BLaER1 treated with 17β-estradiol and CSF1 and Interleukin-3, amounts not matched to agents 10 nM and 100 nM (cell line): ENCODE results near the gene PRKAG1.

Source experiments
- H3K27ac ChIP-seq, 11 experiments: shearing (Covaris generic); formaldehyde crosslinking; 2 replicates each; pipeline ENCODE4 v1.8.1; 2022
- H3K27me3 ChIP-seq, 11 experiments: shearing (Covaris generic); formaldehyde crosslinking; 2 replicates each; pipeline ENCODE4 v1.8.1; 2022
- H3K36me3 ChIP-seq, 11 experiments: shearing (Covaris generic); formaldehyde crosslinking; 2 replicates each; pipeline ENCODE4 v1.8.1; 2022
- H3K4me1 ChIP-seq, 10 experiments: shearing (Covaris generic); formaldehyde crosslinking; 2 replicates each; pipeline ENCODE4 v1.8.1; 2022
- H3K4me2 ChIP-seq, 11 experiments: shearing (Covaris generic); formaldehyde crosslinking; 2 replicates each; pipeline ENCODE4 v1.8.1; 2022
- H3K4me3 ChIP-seq, 10 experiments: shearing (Covaris generic); formaldehyde crosslinking; 2 replicates each; pipeline ENCODE4 v1.8.1; 2022
- H3K9ac ChIP-seq, 11 experiments: shearing (Covaris generic); formaldehyde crosslinking; 2 replicates each; pipeline ENCODE4 v1.8.1; 2022
- H3K9me3 ChIP-seq, 11 experiments: shearing (Covaris generic); formaldehyde crosslinking; replicated peaks in 1 of 11; 2 replicates each; pipeline ENCODE4 v1.8.1; 2022
- H4K20me1 ChIP-seq, 11 experiments: shearing (Covaris generic); formaldehyde crosslinking; 2 replicates each; pipeline ENCODE4 v1.8.1; 2022
- Cebpa-rat ChIP-seq, 11 experiments: shearing (Covaris generic); IDR thresholded peaks; 2 replicates each; pipeline ENCODE4 v1.8.1; 2022

The PRKAG1 gene

GRCh38 chr12:49051777-49052438, 33.3 kb upstream of the PRKAG1 start:
- H3K36me3 ChIP-seq: peaks cover 85 to 90% (median 89%) of the 10 kb centered on the region in 11 experiments
- H4K20me1 ChIP-seq: peaks cover 87 to 100% (median 96%) of the 10 kb centered on the region in 11 experiments
- H3K4me2 ChIP-seq: no peak overlapping the region
- peaks cover 18 to 24% (median 19%) of the 10 kb centered on the region in 10 experiments for H3K4me1 ChIP-seq
- H3K9ac ChIP-seq: no peak overlapping the region
- no peak overlapping the region for H3K27ac ChIP-seq
- no peaks in the 10 kb centered on the region for H3K9me3 ChIP-seq
- TF ChIP-seq Cebpa-rat (IDR thresholded peaks at IDR 0.05): no peak
- H3K27me3 ChIP-seq: no peaks in the 10 kb centered on the region
- H3K4me3 ChIP-seq: no peak overlapping the region

- Histone ChIP-seq H3K4me2 (no peak overlapping the region), H3K9me3 (no peaks in the 10 kb centered on the region), H3K27me3 (no peaks in the 10 kb centered on the region), H3K4me1 (peaks cover 12 to 18% (median 14%) of the 10 kb centered on the region in 10 experiments), H3K9ac (no peak overlapping the region), H3K4me3 (no peak overlapping the region), H3K27ac (no peak overlapping the region), H3K36me3 (peaks cover 91 to 95% (median 95%) of the 10 kb centered on the region in 11 experiments), H4K20me1 (peaks cover 85 to 100% (median 97%) of the 10 kb centered on the region in 11 experiments)
- no peak for TF ChIP-seq Cebpa-rat (IDR thresholded peaks at IDR 0.05)
These were observed 32.8 kb upstream of the PRKAG1 start for GRCh38 chr12:49051373-49051764.

- Histone ChIP-seq H3K4me3 (no peak overlapping the region), H3K4me1 (peaks cover 7 to 14% (median 9%) of the 10 kb centered on the region in 10 experiments), H3K9me3 (no peaks in the 10 kb centered on the region), H3K4me2 (no peak overlapping the region), H4K20me1 (peaks cover 84 to 100% (median 100%) of the 10 kb centered on the region in 11 experiments), H3K27ac (no peak overlapping the region), H3K9ac (no peak overlapping the region; a peak in 1 of 22 replicates), H3K36me3 (peaks cover 97 to 100% (median 100%) of the 10 kb centered on the region in 11 experiments), H3K27me3 (no peaks in the 10 kb centered on the region)
- no peak for TF ChIP-seq Cebpa-rat (IDR thresholded peaks at IDR 0.05)
These were observed 32.2 kb upstream of the PRKAG1 start for GRCh38 chr12:49050507-49051372.

GRCh38 chr12:49049566-49050224, 31.1 kb upstream of the PRKAG1 start:
- no peaks in the 10 kb centered on the region for H3K9me3 ChIP-seq
- no peak overlapping the region for H3K4me2 ChIP-seq
- peaks cover 0 to 4% (median 0%) of the 10 kb centered on the region in 10 experiments; a peak in 4 of 20 replicates for H3K4me1 ChIP-seq
- H3K9ac ChIP-seq: no peak overlapping the region
- peaks cover 78 to 100% (median 98%) of the 10 kb centered on the region in 11 experiments for H4K20me1 ChIP-seq
- H3K36me3 ChIP-seq: peaks cover 100% of the 10 kb centered on the region in 11 experiments
- no peak overlapping the region for H3K4me3 ChIP-seq
- H3K27ac ChIP-seq: no peak overlapping the region
- no peak for TF ChIP-seq Cebpa-rat (IDR thresholded peaks at IDR 0.05)
- H3K27me3 ChIP-seq: no peaks in the 10 kb centered on the region

- Histone ChIP-seq H4K20me1 (peaks cover 73 to 100% (median 98%) of the 10 kb centered on the region in 11 experiments), H3K27ac (no peak overlapping the region), H3K9ac (no peak overlapping the region), H3K27me3 (no peaks in the 10 kb centered on the region), H3K4me1 (no peaks in the 10 kb centered on the region), H3K4me3 (no peak overlapping the region), H3K9me3 (no peaks in the 10 kb centered on the region), H3K36me3 (peaks cover 100% of the 10 kb centered on the region in 11 experiments), H3K4me2 (no peak overlapping the region)
- TF ChIP-seq Cebpa-rat (IDR thresholded peaks at IDR 0.05): no peak
These were observed 30.4 kb upstream of the PRKAG1 start for GRCh38 chr12:49048953-49049352.

- Histone ChIP-seq H3K9ac (no peak overlapping the region), H3K27ac (no peak overlapping the region), H3K27me3 (no peaks in the 10 kb centered on the region), H3K4me2 (no peak overlapping the region), H3K4me3 (no peak overlapping the region), H3K9me3 (no peaks in the 10 kb centered on the region), H4K20me1 (peaks cover 65 to 100% (median 98%) of the 10 kb centered on the region in 11 experiments), H3K4me1 (no peaks in the 10 kb centered on the region), H3K36me3 (peaks cover 100% of the 10 kb centered on the region in 11 experiments)
- TF ChIP-seq Cebpa-rat (IDR thresholded peaks at IDR 0.05): no peak
These were observed 27.7 kb upstream of the PRKAG1 start for GRCh38 chr12:49046129-49046895.

GRCh38 chr12:49044660-49045059, 26.1 kb upstream of the PRKAG1 start:
- Histone ChIP-seq H3K36me3 (peaks cover 100% of the 10 kb centered on the region in 11 experiments), H3K9me3 (no peaks in the 10 kb centered on the region), H3K4me3 (no peak overlapping the region), H3K4me1 (no peaks in the 10 kb centered on the region), H4K20me1 (peaks cover 51 to 100% (median 95%) of the 10 kb centered on the region in 11 experiments), H3K27me3 (no peaks in the 10 kb centered on the region), H3K27ac (no peak overlapping the region), H3K4me2 (no peak overlapping the region), H3K9ac (no peak overlapping the region)
- TF ChIP-seq Cebpa-rat (IDR thresholded peaks at IDR 0.05): no peak

- Histone ChIP-seq H4K20me1 (peaks cover 43 to 100% (median 95%) of the 10 kb centered on the region in 11 experiments), H3K4me1 (no peaks in the 10 kb centered on the region), H3K36me3 (peaks cover 100% of the 10 kb centered on the region in 11 experiments), H3K27ac (no peak overlapping the region), H3K4me2 (no peak overlapping the region), H3K9me3 (no peaks in the 10 kb centered on the region), H3K4me3 (no peak overlapping the region), H3K9ac (no peak overlapping the region), H3K27me3 (no peaks in the 10 kb centered on the region)
- TF ChIP-seq Cebpa-rat (IDR thresholded peaks at IDR 0.05): no peak
These were observed 25.3 kb upstream of the PRKAG1 start for GRCh38 chr12:49043856-49044258.
